Skeletal muscle satellite cell (primary cell): ENCODE measurements around the gene MYL10.

ENCODE experiments used
- H3K27me3 ChIP-seq: 2 replicates; pipeline ENCODE4 v1.7.0; 2013; ENCODE audit warnings: low read length; ENCODE audit not compliant: control insufficient read depth, insufficient read depth
- H3K36me3 ChIP-seq: 2 replicates; pipeline ENCODE4 v1.7.0; 2013; ENCODE audit warnings: mild to moderate bottlenecking, control low read depth, low read length; ENCODE audit not compliant: insufficient read depth
- H3K4me1 ChIP-seq: 2 replicates; pipeline ENCODE4 v1.7.0; 2013; ENCODE audit warnings: low read length; ENCODE audit not compliant: control insufficient read depth, insufficient read depth
- H3K4me2 ChIP-seq: 2 replicates; pipeline ENCODE4 v1.7.0; 2013; ENCODE audit warnings: mild to moderate bottlenecking, low read length
- H3K4me3 ChIP-seq: 2 replicates; pipeline ENCODE4 v1.7.0; 2013; ENCODE audit warnings: low read length
- H3K9ac ChIP-seq: 2 replicates; pipeline ENCODE4 v1.7.0; 2013; ENCODE audit warnings: mild to moderate bottlenecking, low read depth, low read length, moderate library complexity
- H3K9me3 ChIP-seq: replicated peaks from 2 replicates; pipeline ENCODE4 v1.7.0; 2013; ENCODE audit warnings: mild to moderate bottlenecking, control low read depth, low read length

MYL10 gene

DNA sequence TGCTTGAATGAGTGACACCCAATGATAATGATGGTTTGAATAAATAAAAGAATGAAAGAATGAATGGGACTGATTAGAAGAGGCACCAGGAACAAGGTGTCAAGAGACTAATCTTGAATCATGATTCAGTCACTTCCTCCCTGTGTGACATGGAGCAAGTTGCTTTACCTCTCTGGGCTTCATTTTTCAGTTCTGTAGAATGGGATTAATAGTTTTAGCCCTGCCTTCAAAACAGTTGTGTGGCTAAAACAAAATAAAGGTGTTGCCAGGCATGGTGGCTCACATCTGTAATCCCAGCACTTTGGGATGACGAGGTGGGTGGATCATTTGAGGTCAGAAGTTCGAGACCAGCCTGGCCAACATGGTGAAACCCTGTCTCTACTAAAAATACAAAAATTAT is 37.6 kb downstream of the MYL10 start:
- Histone ChIP-seq H3K9me3 (no peaks in the 10 kb centered on the region), H3K9ac (no peak overlapping the region), H3K4me3 (no peak overlapping the region), H3K4me1 (no peaks in the 10 kb centered on the region), H3K36me3 (no peaks in the 10 kb centered on the region), H3K27me3 (peaks cover 17% of the 10 kb centered on the region), H3K4me2 (no peak overlapping the region)

DNA sequence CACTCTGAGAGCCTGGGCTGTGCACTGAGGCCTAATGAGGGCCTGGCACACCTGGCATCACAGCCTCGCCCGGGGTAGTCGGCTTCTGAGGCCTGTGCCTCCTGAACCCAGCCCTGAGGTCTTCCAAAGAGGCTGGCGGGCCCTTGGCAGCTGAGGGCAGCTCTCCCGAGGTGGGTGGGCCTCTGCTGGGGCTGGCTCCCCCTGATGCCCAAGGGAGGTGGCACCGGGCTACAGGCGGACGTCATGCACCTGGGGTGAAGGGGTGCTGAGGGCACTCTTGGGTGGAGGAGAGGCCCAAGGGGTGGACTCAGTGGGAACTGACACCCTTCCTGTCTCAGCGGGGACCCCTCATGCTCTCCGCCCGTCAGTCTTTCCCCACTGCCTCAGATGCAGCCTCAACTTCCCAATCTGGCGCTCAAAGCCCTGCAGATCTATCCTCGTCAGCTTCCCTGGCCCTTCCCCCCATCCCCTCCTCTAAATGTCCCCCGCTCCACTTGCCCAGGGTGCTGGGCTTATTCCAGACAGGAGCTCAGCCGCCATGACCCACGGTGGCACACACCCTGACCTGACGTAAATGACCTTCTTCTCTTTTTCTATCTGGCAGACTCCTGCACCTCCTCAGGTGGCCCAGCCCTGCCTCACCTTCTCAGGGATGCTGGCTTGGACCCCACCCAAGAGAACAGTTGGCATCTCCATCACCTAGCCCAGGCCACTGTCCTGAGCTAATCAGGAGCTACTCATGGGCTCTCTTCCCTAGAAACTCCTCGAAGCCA is 38.2 kb downstream of the MYL10 start:
- Histone ChIP-seq H3K27me3 (peaks cover 17% of the 10 kb centered on the region), H3K9ac (no peak overlapping the region), H3K9me3 (no peaks in the 10 kb centered on the region), H3K36me3 (no peaks in the 10 kb centered on the region), H3K4me2 (no peak overlapping the region), H3K4me1 (no peaks in the 10 kb centered on the region), H3K4me3 (no peak overlapping the region)

DNA sequence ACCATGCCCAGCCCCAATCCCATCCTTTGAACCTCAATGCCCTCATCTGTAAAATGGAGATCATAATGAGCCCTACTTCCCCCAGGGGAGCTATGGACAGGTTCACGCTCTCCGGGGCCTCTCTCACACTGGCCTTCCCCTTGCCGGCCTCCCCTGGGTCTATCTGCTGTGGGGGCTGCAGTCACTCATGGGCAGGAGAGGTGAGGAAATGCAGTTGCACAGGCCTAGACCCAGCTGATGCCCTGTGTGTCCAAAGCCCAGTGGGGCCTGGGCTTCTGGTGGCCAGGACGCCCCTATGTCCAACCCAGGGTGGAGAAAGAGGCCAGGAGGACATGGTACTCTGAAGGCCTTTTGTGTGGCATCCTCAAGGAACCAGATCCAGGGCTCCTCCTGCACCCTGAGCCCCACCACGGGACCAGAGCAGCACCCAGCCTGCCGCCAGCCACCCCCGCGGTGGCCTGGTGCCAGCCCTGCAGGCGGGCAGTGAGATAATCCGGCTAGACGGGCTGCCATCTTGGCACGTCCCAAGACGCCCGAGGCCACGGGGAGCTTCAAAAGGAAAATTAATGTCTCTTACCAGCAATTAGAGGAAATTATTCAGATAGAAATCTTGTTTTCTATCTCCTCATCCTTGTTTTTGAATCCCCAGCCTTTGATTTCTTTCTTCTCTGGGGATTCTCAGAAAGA is 39.0 kb downstream of the MYL10 start:
- no peaks in the 10 kb centered on the region for H3K36me3 ChIP-seq
- H3K4me1 ChIP-seq: no peaks in the 10 kb centered on the region
- no peak overlapping the region for H3K4me3 ChIP-seq
- H3K4me2 ChIP-seq: no peak overlapping the region
- peaks cover 13% of the 10 kb centered on the region for H3K27me3 ChIP-seq
- H3K9ac ChIP-seq: no peak overlapping the region
- no peaks in the 10 kb centered on the region for H3K9me3 ChIP-seq

DNA sequence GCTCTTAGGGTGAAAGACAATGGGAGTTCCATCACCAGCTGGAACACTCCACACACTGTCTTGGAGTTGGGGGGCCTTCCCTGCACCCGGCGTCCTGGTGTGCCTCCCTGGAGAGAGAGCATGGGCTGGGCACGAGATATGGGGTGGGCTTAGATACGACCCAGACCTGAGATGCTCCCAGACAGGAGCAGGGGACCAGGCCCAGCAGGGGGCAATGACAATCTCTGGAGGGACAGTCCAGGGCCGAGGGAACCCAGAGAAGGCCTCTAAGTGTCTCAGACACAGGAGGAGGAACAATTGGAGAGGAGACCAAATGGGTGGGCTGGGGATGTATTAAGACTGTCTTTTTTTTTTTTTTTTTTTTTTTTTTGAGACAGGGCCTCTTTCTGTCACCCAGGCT is 40.0 kb downstream of the MYL10 start:
- no peak overlapping the region for H3K9ac ChIP-seq
- H3K4me2 ChIP-seq: no peak overlapping the region
- H3K9me3 ChIP-seq: no peaks in the 10 kb centered on the region
- H3K4me3 ChIP-seq: no peak overlapping the region
- no peaks in the 10 kb centered on the region for H3K4me1 ChIP-seq
- peaks cover 10% of the 10 kb centered on the region for H3K27me3 ChIP-seq
- no peaks in the 10 kb centered on the region for H3K36me3 ChIP-seq

DNA sequence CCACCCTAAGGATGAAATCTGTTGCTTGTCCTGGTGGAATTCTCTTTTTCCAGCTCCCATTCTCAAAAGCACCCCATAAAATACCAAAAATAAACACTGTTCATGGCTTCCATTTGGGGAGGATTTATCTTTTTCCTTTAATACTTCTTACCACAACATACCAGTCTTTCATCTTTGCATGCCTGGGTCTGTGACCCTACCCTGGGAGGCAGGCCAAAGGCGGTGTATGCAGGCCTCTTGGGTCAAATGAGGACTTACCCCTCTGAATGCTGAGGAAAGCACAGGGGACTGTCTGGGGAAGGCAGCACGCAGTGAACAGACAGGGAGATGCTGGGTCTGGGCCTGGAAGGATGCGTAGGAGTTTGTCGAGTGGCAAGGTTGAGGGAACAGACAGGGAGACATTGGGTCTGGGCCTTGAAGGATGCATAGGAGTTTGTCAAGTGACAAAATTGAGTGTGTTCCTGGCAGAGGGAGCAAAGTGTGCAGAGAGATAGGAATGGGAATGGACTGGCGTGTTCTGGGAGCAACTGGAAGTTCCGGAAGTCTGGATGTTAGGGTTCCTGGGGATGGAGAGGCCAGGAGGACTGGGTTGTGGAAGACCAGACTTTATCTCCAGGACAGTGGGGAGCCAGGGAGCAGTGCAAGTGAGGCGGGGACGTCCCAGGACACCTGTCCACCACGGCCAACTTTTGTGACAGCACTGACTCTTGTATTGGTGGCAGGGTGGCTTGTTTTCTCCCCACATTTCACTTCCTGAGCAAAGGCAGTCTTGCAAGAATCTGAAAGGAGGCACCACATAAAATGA is 40.8 kb downstream of the MYL10 start:
- Histone ChIP-seq H3K4me2 (no peak overlapping the region), H3K4me3 (no peak overlapping the region), H3K9me3 (no peaks in the 10 kb centered on the region), H3K4me1 (no peaks in the 10 kb centered on the region), H3K9ac (no peak overlapping the region), H3K27me3 (peaks cover 6% of the 10 kb centered on the region), H3K36me3 (no peaks in the 10 kb centered on the region)

DNA sequence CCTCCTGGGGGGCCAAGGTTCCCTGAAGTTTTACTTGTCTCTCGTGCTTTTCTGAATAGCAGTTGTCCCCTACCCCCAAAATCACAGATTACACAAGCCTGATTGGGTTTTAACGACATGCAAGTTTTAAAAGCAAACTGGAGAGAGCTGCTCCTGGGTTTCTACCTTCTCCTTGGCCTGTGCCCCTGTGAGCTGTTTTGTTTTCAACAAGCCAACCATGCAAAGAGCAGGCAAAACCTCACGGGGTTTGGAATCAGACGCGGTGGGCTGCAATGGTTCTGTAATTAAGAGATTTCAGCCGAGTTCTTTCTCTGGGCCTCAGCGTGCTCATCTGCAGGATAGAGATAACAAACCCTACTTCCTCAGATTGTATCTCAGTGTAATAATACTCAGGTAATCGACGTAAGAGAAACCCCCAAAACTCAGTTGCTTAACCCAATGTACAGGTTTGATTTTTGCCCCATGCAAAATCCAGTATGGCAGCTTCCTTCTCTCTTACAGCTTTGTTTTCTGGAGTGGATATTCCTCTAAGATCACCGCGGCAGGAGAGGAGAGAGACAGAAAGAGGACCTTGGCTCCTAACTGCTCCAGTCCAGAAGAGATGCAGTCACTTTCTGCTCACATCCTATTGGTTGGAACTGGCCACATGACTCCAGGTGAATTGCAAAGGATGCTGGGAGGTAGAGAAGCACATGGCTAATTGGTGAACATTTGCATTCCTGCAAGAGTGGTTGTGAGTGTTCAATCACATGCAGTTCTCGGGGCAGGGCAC is 42.0 kb downstream of the MYL10 start:
- Histone ChIP-seq H3K4me3 (no peak overlapping the region), H3K9ac (no peak overlapping the region), H3K9me3 (no peaks in the 10 kb centered on the region), H3K36me3 (no peaks in the 10 kb centered on the region), H3K4me2 (no peak overlapping the region), H3K4me1 (no peaks in the 10 kb centered on the region), H3K27me3 (peaks cover 8% of the 10 kb centered on the region)

DNA sequence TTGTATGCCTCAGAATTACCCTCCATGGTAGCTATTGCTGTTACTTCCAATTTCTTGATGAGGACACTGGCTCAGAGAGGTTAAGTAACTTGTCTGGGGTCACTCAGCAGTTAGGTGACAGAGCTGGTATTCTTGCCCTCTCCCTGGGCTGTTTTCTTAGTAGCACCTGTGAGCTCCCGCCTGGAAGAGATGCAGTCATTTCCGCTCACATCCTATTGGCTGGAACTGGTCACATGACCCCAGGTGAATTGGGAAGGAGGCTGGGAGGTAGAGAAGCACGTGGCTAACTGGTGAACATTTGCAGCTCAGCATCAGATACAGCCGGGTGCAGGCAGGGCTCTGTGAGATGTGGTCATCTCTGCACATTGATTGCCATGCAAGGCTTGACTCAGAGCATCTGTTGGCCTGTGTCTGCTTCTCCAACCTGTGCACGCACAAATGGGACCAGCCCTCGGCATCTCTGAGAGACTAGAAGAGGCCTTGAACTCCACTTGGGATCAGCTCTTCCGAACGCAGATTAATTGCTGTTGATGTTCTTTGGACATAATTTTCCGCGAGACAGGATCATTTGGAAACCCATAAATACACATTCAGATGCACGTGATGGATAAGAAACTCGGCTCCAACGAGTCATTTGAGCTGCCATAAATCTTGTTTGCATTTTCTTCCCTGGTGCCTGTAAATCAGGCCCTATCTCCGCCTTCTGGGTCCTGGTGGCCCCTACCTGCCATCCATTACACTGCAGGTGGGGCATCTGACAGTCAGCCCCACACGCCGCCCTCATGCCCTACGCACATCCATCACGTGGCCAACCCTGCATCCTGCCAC is 42.8 kb downstream of the MYL10 start:
- Histone ChIP-seq H3K36me3 (no peaks in the 10 kb centered on the region), H3K9ac (no peak overlapping the region), H3K27me3 (peaks cover 8% of the 10 kb centered on the region), H3K9me3 (no peaks in the 10 kb centered on the region), H3K4me3 (no peak overlapping the region), H3K4me2 (no peak overlapping the region), H3K4me1 (no peaks in the 10 kb centered on the region)

DNA sequence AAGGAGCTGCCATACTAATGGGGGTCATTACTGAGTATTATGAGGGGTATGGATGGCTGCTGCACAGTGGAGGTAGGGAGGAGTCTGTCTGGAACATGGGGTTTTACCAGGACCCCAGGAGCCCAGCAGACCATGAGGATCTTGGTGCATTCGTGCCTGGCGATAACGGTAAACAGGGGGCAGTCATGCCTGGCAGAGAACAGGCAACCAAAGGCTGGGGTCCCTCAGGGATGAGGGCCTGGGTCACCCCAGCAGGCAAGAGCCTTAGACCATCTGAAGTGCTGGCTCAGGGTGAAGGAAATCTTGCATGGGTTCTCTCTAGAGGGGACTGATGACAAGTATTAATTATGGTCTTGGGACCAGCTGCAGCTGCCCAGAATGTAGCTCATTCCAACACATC is 46.1 kb downstream of the MYL10 start:
- Histone ChIP-seq H3K4me3 (no peak overlapping the region), H3K36me3 (no peaks in the 10 kb centered on the region), H3K4me2 (no peak overlapping the region), H3K9ac (no peak overlapping the region), H3K4me1 (no peaks in the 10 kb centered on the region), H3K9me3 (no peaks in the 10 kb centered on the region), H3K27me3 (peaks cover 18% of the 10 kb centered on the region)

DNA sequence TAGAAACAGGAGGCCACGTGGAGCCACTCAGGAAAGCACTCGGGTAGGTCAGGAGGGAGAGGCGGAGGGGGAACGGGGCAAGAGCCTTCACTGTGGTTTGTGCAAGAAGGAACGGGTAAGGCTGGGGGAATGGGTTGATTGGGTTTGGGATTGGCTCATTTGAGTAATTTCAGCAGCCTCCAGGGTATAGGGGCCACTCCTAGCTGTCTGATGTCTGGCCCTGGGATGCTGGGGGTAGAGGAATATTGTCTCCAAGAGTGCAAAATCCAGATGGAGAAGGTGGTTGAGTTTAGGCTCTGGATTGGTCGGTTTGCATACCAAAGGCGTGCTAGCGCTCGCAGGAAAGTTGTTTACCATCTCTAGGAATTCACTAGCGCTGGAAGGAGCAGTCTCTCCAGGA is 47.2 kb downstream of the MYL10 start:
- Histone ChIP-seq H3K4me3 (no peak overlapping the region), H3K9me3 (no peaks in the 10 kb centered on the region), H3K36me3 (no peaks in the 10 kb centered on the region), H3K9ac (no peak overlapping the region), H3K4me1 (no peaks in the 10 kb centered on the region), H3K27me3 (peaks cover 27% of the 10 kb centered on the region), H3K4me2 (no peak overlapping the region)

DNA sequence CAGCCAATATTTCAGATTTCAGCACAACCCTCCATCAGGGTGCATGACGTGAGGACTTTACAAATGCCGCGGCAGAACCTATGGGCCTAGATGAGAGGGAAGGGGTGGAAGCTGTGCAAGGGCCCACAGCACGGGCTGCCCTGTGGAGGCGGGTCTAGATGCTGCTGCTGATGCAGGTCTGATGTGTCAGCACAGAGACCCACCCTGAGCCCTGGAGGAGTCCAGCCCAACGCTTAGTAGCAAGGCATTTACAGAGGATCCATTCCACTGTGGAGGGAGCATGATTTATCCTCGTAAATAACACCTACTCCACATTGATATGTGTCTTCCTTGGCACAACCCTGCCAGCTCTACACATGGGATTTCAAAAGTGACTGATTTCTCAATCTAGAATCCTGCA is 48.5 kb downstream of the MYL10 start:
- no peaks in the 10 kb centered on the region for H3K4me1 ChIP-seq
- H3K9ac ChIP-seq: no peak overlapping the region
- no peaks in the 10 kb centered on the region for H3K9me3 ChIP-seq
- H3K36me3 ChIP-seq: no peaks in the 10 kb centered on the region
- peaks cover 36% of the 10 kb centered on the region for H3K27me3 ChIP-seq
- no peak overlapping the region for H3K4me2 ChIP-seq
- no peak overlapping the region for H3K4me3 ChIP-seq
